ENCODE data around the gene ABCA2.
A peak's percentile ranks its signal among the peaks of the same experiment; 100 is the strongest.

ABCA2 gene

GRCh38 chr9:137037483-137037882, 9.4 kb upstream of the ABCA2 start:
- H3K4me1 ChIP-seq (ENCODE audit: control insufficient read depth in 2 of 2, insufficient read depth in 1 of 2, low read depth in 1 of 2, low read length in 2 of 2), result peaks cover 3 to 22% of the 10 kb centered on the region in 2 donors
- H3K79me1 ChIP-seq (ENCODE audit: low read depth, low read length), result peaks cover 4% of the 10 kb centered on the region
- no peak overlapping the region for H2BK12ac ChIP-seq (ENCODE audit: low read length)
- no peaks in the 10 kb centered on the region for H3K9me3 ChIP-seq (replicated peaks in 1 of 2; ENCODE audit: control insufficient read depth in 2 of 2, insufficient read depth in 1 of 2, low read depth in 1 of 2, low read length in 2 of 2)
- H3K14ac ChIP-seq (ENCODE audit: low read length), result no peak overlapping the region
- peak overlapping the region; percentile 12 for H3K9ac ChIP-seq (ENCODE audit: low read depth, low read length, poor library complexity)
- no peak overlapping the region for H4K8ac ChIP-seq (ENCODE audit: low read depth, low read length)
- H3K36me3 ChIP-seq (replicated peaks in 1 of 2; ENCODE audit: control insufficient read depth in 2 of 2, insufficient read depth in 2 of 2, low read length in 2 of 2), result peaks cover 3 to 23% of the 10 kb centered on the region in 2 donors
- H3K4me3 ChIP-seq (ENCODE audit: low read length in 2 of 2), result no peak overlapping the region
- DNase-seq (ENCODE audit: low spot score), result no peak
- no CpG with 5 or more reads among the region's 10 CpGs for WGBS, 2 donors (ENCODE audit: extremely low coverage in 2 of 2, insufficient read length in 2 of 2, insufficient replicate concordance in 1 of 2)
- H2BK5ac ChIP-seq (ENCODE audit: low read length), result no peak overlapping the region
- no peak overlapping the region for H3K4ac ChIP-seq (ENCODE audit: low read length)
- no peak overlapping the region for H4K91ac ChIP-seq (ENCODE audit: low read depth, low read length, poor library complexity)
- H3K23ac ChIP-seq (ENCODE audit: low read depth, low read length, poor library complexity), result no peak overlapping the region
- no peak overlapping the region for H2BK15ac ChIP-seq (ENCODE audit: low read length)
- no peak overlapping the region for H3K18ac ChIP-seq (ENCODE audit: low read length)
- no peak overlapping the region for H3K4me2 ChIP-seq (ENCODE audit: insufficient read depth, low read length, poor library complexity, severe bottlenecking)
- no peak overlapping the region for H3K27ac ChIP-seq (replicated peaks; ENCODE audit: low read length)
- no peak overlapping the region for H2BK120ac ChIP-seq (ENCODE audit: low read depth, low read length)
- H2AK5ac ChIP-seq (ENCODE audit: low read depth, low read length), result no peak overlapping the region
- H2AFZ ChIP-seq (ENCODE audit: low read length), result no peak overlapping the region
- no peaks in the 10 kb centered on the region for H3K27me3 ChIP-seq (ENCODE audit: control insufficient read depth in 3 of 3, insufficient read depth in 3 of 3, low read depth in 1 of 3, low read length in 3 of 3)

GRCh38 chr9:137037035-137037434, 9.0 kb upstream of the ABCA2 start:
- H3K4me3 ChIP-seq (ENCODE audit: low read length in 2 of 2), result no peak overlapping the region
- H3K4me2 ChIP-seq (ENCODE audit: insufficient read depth, low read length, poor library complexity, severe bottlenecking), result no peak overlapping the region
- H2BK12ac ChIP-seq (ENCODE audit: low read length), result no peak overlapping the region
- H3K14ac ChIP-seq (ENCODE audit: low read length), result no peak overlapping the region
- no peak overlapping the region for H2AFZ ChIP-seq (ENCODE audit: low read length)
- H4K91ac ChIP-seq (ENCODE audit: low read depth, low read length, poor library complexity), result no peak overlapping the region
- H3K79me1 ChIP-seq (ENCODE audit: low read depth, low read length), result peaks cover 4% of the 10 kb centered on the region
- no peak overlapping the region for H2BK15ac ChIP-seq (ENCODE audit: low read length)
- H3K36me3 ChIP-seq (replicated peaks in 1 of 2; ENCODE audit: control insufficient read depth in 2 of 2, insufficient read depth in 2 of 2, low read length in 2 of 2), result peaks cover 3 to 23% of the 10 kb centered on the region in 2 donors
- no peak overlapping the region for H2BK120ac ChIP-seq (ENCODE audit: low read depth, low read length)
- no peak for DNase-seq (ENCODE audit: low spot score)
- no peak overlapping the region for H3K18ac ChIP-seq (ENCODE audit: low read length)
- no peaks in the 10 kb centered on the region for H3K9me3 ChIP-seq (replicated peaks in 1 of 2; ENCODE audit: control insufficient read depth in 2 of 2, insufficient read depth in 1 of 2, low read depth in 1 of 2, low read length in 2 of 2)
- no peaks in the 10 kb centered on the region for H3K27me3 ChIP-seq (ENCODE audit: control insufficient read depth in 3 of 3, insufficient read depth in 3 of 3, low read depth in 1 of 3, low read length in 3 of 3)
- H2AK5ac ChIP-seq (ENCODE audit: low read depth, low read length), result peak overlapping the region; percentile 37
- H3K9ac ChIP-seq (ENCODE audit: low read depth, low read length, poor library complexity), result no peak overlapping the region
- H3K4ac ChIP-seq (ENCODE audit: low read length), result no peak overlapping the region
- H2BK5ac ChIP-seq (ENCODE audit: low read length), result no peak overlapping the region
- H3K27ac ChIP-seq (replicated peaks; ENCODE audit: low read length), result no peak overlapping the region
- peaks cover 3 to 23% of the 10 kb centered on the region in 2 donors for H3K4me1 ChIP-seq (ENCODE audit: control insufficient read depth in 2 of 2, insufficient read depth in 1 of 2, low read depth in 1 of 2, low read length in 2 of 2)
- no CpG with 5 or more reads among the region's 13 CpGs for WGBS, 2 donors (ENCODE audit: extremely low coverage in 2 of 2, insufficient read length in 2 of 2, insufficient replicate concordance in 1 of 2)
- peak overlapping the region; percentile 85 for H3K23ac ChIP-seq (ENCODE audit: low read depth, low read length, poor library complexity)
- no peak overlapping the region for H4K8ac ChIP-seq (ENCODE audit: low read depth, low read length)

- DNase-seq (ENCODE audit: low spot score), result no peak
- Histone ChIP-seq H3K79me1 (ENCODE audit: low read depth, low read length) (peaks cover 4% of the 10 kb centered on the region), H3K23ac (ENCODE audit: low read depth, low read length, poor library complexity) (no peak overlapping the region), H2AFZ (ENCODE audit: low read length) (no peak overlapping the region), H3K18ac (ENCODE audit: low read length) (peak overlapping the region; percentile 50), H3K4me3 (ENCODE audit: low read length in 2 of 2) (no peak overlapping the region), H3K4ac (ENCODE audit: low read length) (peak overlapping the region; percentile 10), H3K9me3 (replicated peaks in 1 of 2; ENCODE audit: control insufficient read depth in 2 of 2, insufficient read depth in 1 of 2, low read depth in 1 of 2, low read length in 2 of 2) (no peaks in the 10 kb centered on the region), H3K27ac (replicated peaks; ENCODE audit: low read length) (no peak overlapping the region), H4K8ac (ENCODE audit: low read depth, low read length) (no peak overlapping the region), H2BK5ac (ENCODE audit: low read length) (peak overlapping the region; percentile 35), H3K4me2 (ENCODE audit: insufficient read depth, low read length, poor library complexity, severe bottlenecking) (no peak overlapping the region), H2AK5ac (ENCODE audit: low read depth, low read length) (peak overlapping the region; percentile 99), H3K14ac (ENCODE audit: low read length) (no peak overlapping the region), H3K4me1 (ENCODE audit: control insufficient read depth in 2 of 2, insufficient read depth in 1 of 2, low read depth in 1 of 2, low read length in 2 of 2) (peaks cover 3 to 13% of the 10 kb centered on the region in 2 donors), H2BK12ac (ENCODE audit: low read length) (peak overlapping the region; percentile 1), H2BK120ac (ENCODE audit: low read depth, low read length) (no peak overlapping the region), H4K91ac (ENCODE audit: low read depth, low read length, poor library complexity) (no peak overlapping the region), H3K27me3 (ENCODE audit: control insufficient read depth in 3 of 3, insufficient read depth in 3 of 3, low read depth in 1 of 3, low read length in 3 of 3) (no peaks in the 10 kb centered on the region), H3K9ac (ENCODE audit: low read depth, low read length, poor library complexity) (no peak overlapping the region), H2BK15ac (ENCODE audit: low read length) (no peak overlapping the region), H3K36me3 (replicated peaks in 1 of 2; ENCODE audit: control insufficient read depth in 2 of 2, insufficient read depth in 2 of 2, low read length in 2 of 2) (peaks cover 3 to 23% of the 10 kb centered on the region in 2 donors)
- WGBS, 2 donors (ENCODE audit: extremely low coverage in 2 of 2, insufficient read length in 2 of 2, insufficient replicate concordance in 1 of 2), result no CpG with 5 or more reads among the region's 8 CpGs
Measured at GRCh38 chr9:137035937-137036336, 7.9 kb upstream of the ABCA2 start.

GRCh38 chr9:137035507-137035834, 7.4 kb upstream of the ABCA2 start:
- Histone ChIP-seq H3K79me1 (ENCODE audit: low read depth, low read length) (peaks cover 3% of the 10 kb centered on the region), H3K9ac (ENCODE audit: low read depth, low read length, poor library complexity) (no peak overlapping the region), H2AK5ac (ENCODE audit: low read depth, low read length) (peak overlapping the region; percentile 99), H2BK5ac (ENCODE audit: low read length) (peak overlapping the region; percentile 35), H3K9me3 (replicated peaks in 1 of 2; ENCODE audit: control insufficient read depth in 2 of 2, insufficient read depth in 1 of 2, low read depth in 1 of 2, low read length in 2 of 2) (no peaks in the 10 kb centered on the region), H3K36me3 (replicated peaks in 1 of 2; ENCODE audit: control insufficient read depth in 2 of 2, insufficient read depth in 2 of 2, low read length in 2 of 2) (peaks cover 3 to 23% of the 10 kb centered on the region in 2 donors), H3K23ac (ENCODE audit: low read depth, low read length, poor library complexity) (peak overlapping the region; percentile 52), H3K27ac (replicated peaks; ENCODE audit: low read length) (no peak overlapping the region), H3K4ac (ENCODE audit: low read length) (peak overlapping the region; percentile 6), H3K4me2 (ENCODE audit: insufficient read depth, low read length, poor library complexity, severe bottlenecking) (no peak overlapping the region), H2BK120ac (ENCODE audit: low read depth, low read length) (no peak overlapping the region), H4K91ac (ENCODE audit: low read depth, low read length, poor library complexity) (no peak overlapping the region), H3K4me3 (ENCODE audit: low read length in 2 of 2) (no peak overlapping the region), H3K14ac (ENCODE audit: low read length) (no peak overlapping the region), H4K8ac (ENCODE audit: low read depth, low read length) (no peak overlapping the region), H3K18ac (ENCODE audit: low read length) (peak overlapping the region; percentile 50), H3K4me1 (ENCODE audit: control insufficient read depth in 2 of 2, insufficient read depth in 1 of 2, low read depth in 1 of 2, low read length in 2 of 2) (peaks cover 3 to 9% of the 10 kb centered on the region in 2 donors), H2BK12ac (ENCODE audit: low read length) (peak overlapping the region; percentile 30), H2BK15ac (ENCODE audit: low read length) (no peak overlapping the region), H2AFZ (ENCODE audit: low read length) (no peak overlapping the region), H3K27me3 (ENCODE audit: control insufficient read depth in 3 of 3, insufficient read depth in 3 of 3, low read depth in 1 of 3, low read length in 3 of 3) (no peaks in the 10 kb centered on the region)
- WGBS, 2 donors (ENCODE audit: extremely low coverage in 2 of 2, insufficient read length in 2 of 2, insufficient replicate concordance in 1 of 2), result no CpG with 5 or more reads among the region's 9 CpGs
- DNase-seq (ENCODE audit: low spot score), result no peak

Measured in neuronal stem cell (in vitro differentiated cells).